B cell (primary cell): ENCODE data around the gene PLEKHA5. TPM values are rescaled to one million over a fixed set of nuclear protein-coding genes. Genes with fewer than 3 reads are reported as not detected.

Experiments
- ATAC-seq: fragments of 200-7000 bp; cut with Tn5 transposase; one replicate; pipeline ENCODE4 v1.10.0; 2021; ENCODE audit warnings: low read depth, mild to moderate bottlenecking, moderate number of reproducible peaks, moderate library complexity
- CTCF ChIA-PET: fragments of 350-600 bp; sonication (Branson Sonifier 250); formaldehyde crosslinking; loops from one replicate; lab custom pipeline; 2021; ENCODE audit warnings: antibody characterized with exemption, inconsistent platforms; lab: Charles Lee
- POLR2A ChIA-PET: fragments of 350-600 bp; sonication (Branson Sonifier 250); formaldehyde crosslinking; loops from one replicate; lab custom pipeline; 2021; ENCODE audit warnings: antibody characterized with exemption; lab: Charles Lee
- DNase-seq: peaks from one replicate; pipeline ENCODE4 v3.0.0; 2013
- H2AFZ ChIP-seq: 2 replicates; pipeline ENCODE4 v1.6.1; 2012; ENCODE audit warnings: mild to moderate bottlenecking, low read depth, low read length; ENCODE audit not compliant: insufficient read depth, poor library complexity, severe bottlenecking
- H3K27ac ChIP-seq, 2 donors: 1 replicate in 1 of 2; 2 replicates in 1 of 2; pipeline ENCODE4 v1.5.1; 2012 to 2013; ENCODE audit warnings: low read length in 2 of 2, mild to moderate bottlenecking in 2 of 2, moderate library complexity in 1 of 2
- H3K27me3 ChIP-seq, 4 experiments: fragments of 200-600 bp in 1 of 4; sonication (generic) in 1 of 4; replicated peaks in 1 of 4; 1 replicate in 2 of 4; 2 replicates in 2 of 4; pipeline versions ENCODE4 v1.6.1 to v1.7.0; 2013 to 2016; ENCODE audit warnings: low read length in 3 of 4, mild to moderate bottlenecking in 2 of 4, mixed read lengths in 1 of 4, moderate library complexity in 1 of 4; ENCODE audit not compliant: insufficient read depth in 4 of 4, control insufficient read depth in 3 of 4; ENCODE audit errors: control extremely low read depth in 1 of 4
- H3K36me3 ChIP-seq, 2 experiments: replicated peaks in 1 of 2; 1 replicate in 1 of 2; 2 replicates in 1 of 2; pipeline versions ENCODE4 v1.6.1 to v1.7.1; 2013; ENCODE audit warnings: low read length in 1 of 2; ENCODE audit not compliant: insufficient read depth in 2 of 2, control insufficient read depth in 1 of 2; ENCODE audit errors: control extremely low read depth in 1 of 2, extremely low read depth in 1 of 2
- H3K4me1 ChIP-seq, 2 donors: fragments of 200-600 bp in 1 of 2; sonication (generic) in 1 of 2; 1 replicate in 1 of 2; 2 replicates in 1 of 2; pipeline versions ENCODE4 v1.5.1 to v1.6.1; 2013 to 2017; ENCODE audit warnings: low read length in 2 of 2; ENCODE audit not compliant: control insufficient read depth in 2 of 2, insufficient read depth in 2 of 2
- H3K4me2 ChIP-seq: replicated peaks from 2 replicates; pipeline ENCODE3; 2012; ENCODE audit warnings: mild to moderate bottlenecking, low read depth, low read length; ENCODE audit not compliant: poor library complexity, severe bottlenecking
- H3K4me3 ChIP-seq, 5 experiments: fragments of 200-600 bp in 1 of 5; sonication (generic) in 1 of 5; 1 replicate in 3 of 5; 2 replicates in 2 of 5; pipeline versions ENCODE4 v1.5.1 to v1.7.0; 2011 to 2016; ENCODE audit warnings: low read length in 4 of 5, mild to moderate bottlenecking in 4 of 5, low read depth in 2 of 5, control low read depth in 1 of 5, moderate library complexity in 1 of 5; ENCODE audit not compliant: insufficient read depth in 1 of 5; ENCODE audit errors: control extremely low read depth in 1 of 5, extremely low read depth in 1 of 5
- H3K79me2 ChIP-seq: fragments of 200-600 bp; sonication (generic); one replicate; pipeline ENCODE4 v1.6.0; 2016; ENCODE audit warnings: low read length; ENCODE audit not compliant: control insufficient read depth, insufficient read depth
- H3K9ac ChIP-seq: fragments of 200-600 bp; sonication (generic); 2 replicates; pipeline ENCODE4 v1.6.1; 2017; ENCODE audit warnings: mild to moderate bottlenecking, low read length, moderate library complexity
- H3K9me3 ChIP-seq, 3 donors: one replicate each; pipeline versions ENCODE4 v1.6.1 to v1.7.1; 2013; ENCODE audit warnings: low read length in 2 of 3; ENCODE audit not compliant: control insufficient read depth in 2 of 3, insufficient read depth in 1 of 3; ENCODE audit errors: control extremely low read depth in 1 of 3
- H4K20me1 ChIP-seq: 2 replicates; pipeline ENCODE4 v1.6.0; 2012; ENCODE audit warnings: mild to moderate bottlenecking, low read length; ENCODE audit not compliant: insufficient read depth, control insufficient read depth, poor library complexity, severe bottlenecking
- H3K27ac Mint-ChIP-seq: one replicate; pipeline ENCODE4 v1.8.0; 2021; ENCODE audit warnings: mixed read lengths
- H3K27me3 Mint-ChIP-seq: one replicate; pipeline ENCODE4 v1.8.0; 2021; ENCODE audit warnings: mixed read lengths
- H3K4me1 Mint-ChIP-seq: one replicate; pipeline ENCODE4 v1.8.0; 2021; ENCODE audit warnings: mixed read lengths
- H3K4me3 Mint-ChIP-seq: one replicate; pipeline ENCODE4 v1.8.0; 2021; ENCODE audit warnings: mixed read lengths
- H3K9me3 Mint-ChIP-seq: one replicate; pipeline ENCODE4 v1.8.0; 2022; ENCODE audit warnings: mixed read lengths; ENCODE audit not compliant: insufficient read depth
- CTCF ChIP-seq: fragments of 200-600 bp; IDR thresholded peaks from one replicate; pipeline ENCODE4 v1.8.0; 2022; ENCODE audit warnings: antibody characterized with exemption, mild to moderate bottlenecking
- EZH2 ChIP-seq: IDR thresholded peaks from 2 replicates; pipeline ENCODE4 v1.6.1; 2012; ENCODE audit warnings: borderline replicate concordance, low read depth, mild to moderate bottlenecking, moderate library complexity, low read length; ENCODE audit not compliant: insufficient read depth, poor library complexity, severe bottlenecking
- WGBS: methylation state at CpG from one replicate; pipeline ENCODE4 v1.1.5; 2013; ENCODE audit warnings: missing lambda C conversion rate; ENCODE audit not compliant: insufficient coverage; 5-methylcytosine and 5-hydroxymethylcytosine counted together
- intact Hi-C: fragments of 100-400 bp; cut with micrococcal nuclease; formaldehyde crosslinking; loops from one replicate; pipeline ENCODE4 v1.10.0; 2022
- polyA plus RNA-seq: library from polyadenylated mRNA; depleted of rRNA; stranded (reverse); fragments of >200 nt; gene quantifications from 2 replicates; pipeline ENCODE4 v1.2.3, GENCODE V29; 2012
- total RNA-seq, 2 donors: library from RNA; stranded (reverse); fragments of 120-200 nt in 1 of 2; gene quantifications; 1 replicate in 1 of 2; 2 replicates in 1 of 2; pipeline versions ENCODE4 v1.2.3 to v1.2.4, GENCODE V29; 2013 to 2022

The PLEKHA5 gene
- total and polyA plus RNA-seq, 2 donors (not counting 1 experiment from before 2014, with no cell fraction given) = 0.03 to 0.22 TPM

DNA sequence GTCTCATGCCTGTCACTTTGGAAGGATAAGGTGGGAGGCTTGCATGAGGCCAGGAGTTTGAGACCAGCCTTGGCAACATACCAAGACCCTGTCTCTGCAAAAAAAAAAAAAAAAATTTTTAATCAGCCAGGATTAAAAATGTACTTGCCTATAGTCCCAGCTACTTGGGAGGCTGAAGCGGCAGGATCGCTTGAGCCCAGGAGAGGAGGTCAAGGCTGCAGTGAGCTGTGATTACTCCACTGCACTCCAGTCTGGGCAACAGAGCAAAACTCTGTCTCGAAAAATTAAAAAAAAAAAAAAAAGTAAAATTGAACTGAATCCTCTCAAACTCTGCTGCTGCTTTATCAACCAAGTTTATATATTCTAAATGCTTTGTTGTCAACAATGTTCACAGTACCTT is 181.6 kb downstream of the PLEKHA5 start:
- Histone ChIP-seq H3K4me3 (no peak overlapping the region), H3K27ac (no peak overlapping the region), H3K4me1 (no peaks in the 10 kb centered on the region), H3K79me2 (no peaks in the 10 kb centered on the region), H2AFZ (no peak overlapping the region), H3K4me2 (no peak overlapping the region), H3K36me3 (no peaks in the 10 kb centered on the region), H3K9me3 (no peaks in the 10 kb centered on the region), H3K27me3 (no peaks in the 10 kb centered on the region), H3K9ac (no peak overlapping the region), H4K20me1 (no peaks in the 10 kb centered on the region)
- Mint-ChIP-seq H3K27me3 (no peaks in the 10 kb centered on the region), H3K4me3 (no peak overlapping the region), H3K9me3 (no peaks in the 10 kb centered on the region), H3K4me1 (no peaks in the 10 kb centered on the region), H3K27ac (no peak overlapping the region)
- ATAC-seq (no peak), DNase-seq (no peak)
- ChIA-PET CTCF (no interaction called here), POLR2A (interaction anchor here (0.7 kb wide), 1 partner anchor 83 kb away, joined by 3 read pairs; no protein-coding TSS in a partner anchor)
- intact Hi-C loops = no loop called here
- TF ChIP-seq EZH2 (no peak), CTCF (no peak)
- 94% methylated on average over 2 of the region's 3 CpGs for WGBS

- H3K27me3 Mint-ChIP-seq = no peaks in the 10 kb centered on the region
- Histone ChIP-seq H3K4me1 (no peaks in the 10 kb centered on the region), H3K9ac (no peak overlapping the region), H3K36me3 (no peaks in the 10 kb centered on the region), H3K9me3 (no peaks in the 10 kb centered on the region), H3K27ac (no peak overlapping the region), H3K27me3 (no peaks in the 10 kb centered on the region), H4K20me1 (no peaks in the 10 kb centered on the region), H3K79me2 (no peaks in the 10 kb centered on the region), H2AFZ (no peak overlapping the region), H3K4me3 (no peak overlapping the region), H3K4me2 (no peak overlapping the region)
- WGBS = no CpG with 5 or more reads among the region's 2 CpGs
- intact Hi-C loops = no loop called here
- DNase-seq (no peak), ATAC-seq (no peak)
- no peaks in the 10 kb centered on the region for H3K4me1 Mint-ChIP-seq
- no peak overlapping the region for H3K4me3 Mint-ChIP-seq
- TF ChIP-seq EZH2 (no peak), CTCF (no peak)
- H3K27ac Mint-ChIP-seq = no peak overlapping the region
- ChIA-PET CTCF (no interaction called here), POLR2A (no interaction called here)
- H3K9me3 Mint-ChIP-seq = no peaks in the 10 kb centered on the region
Measured at GRCh38 chr12:19312637-19313036, 183.1 kb downstream of the PLEKHA5 start.
